Measurements from ENCODE around the gene NLGN4X.

DNA sequence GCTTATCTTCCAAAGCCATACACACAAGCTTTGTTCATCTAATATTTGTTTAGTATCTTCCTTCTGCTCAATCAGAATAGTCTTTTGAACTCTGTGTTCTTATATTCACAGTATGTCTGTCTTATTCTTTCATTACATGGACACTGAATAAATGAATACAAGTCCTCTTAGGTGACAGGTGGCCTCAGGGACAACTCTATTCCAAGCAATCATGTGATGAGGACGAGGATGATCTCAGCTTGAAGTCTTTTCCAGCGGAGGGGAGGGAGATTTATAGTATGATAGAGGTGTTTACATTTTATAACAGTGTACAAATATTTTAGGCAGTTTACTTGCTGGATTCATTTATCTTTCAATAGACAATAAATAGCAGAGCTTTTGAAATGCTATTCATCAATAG is 300.4 kb downstream of the NLGN4X start:
- TF ChIP-seq POLR2A (IDR thresholded peaks at IDR 0.05): no peak
- TF ChIP-seq, protein P1, sequence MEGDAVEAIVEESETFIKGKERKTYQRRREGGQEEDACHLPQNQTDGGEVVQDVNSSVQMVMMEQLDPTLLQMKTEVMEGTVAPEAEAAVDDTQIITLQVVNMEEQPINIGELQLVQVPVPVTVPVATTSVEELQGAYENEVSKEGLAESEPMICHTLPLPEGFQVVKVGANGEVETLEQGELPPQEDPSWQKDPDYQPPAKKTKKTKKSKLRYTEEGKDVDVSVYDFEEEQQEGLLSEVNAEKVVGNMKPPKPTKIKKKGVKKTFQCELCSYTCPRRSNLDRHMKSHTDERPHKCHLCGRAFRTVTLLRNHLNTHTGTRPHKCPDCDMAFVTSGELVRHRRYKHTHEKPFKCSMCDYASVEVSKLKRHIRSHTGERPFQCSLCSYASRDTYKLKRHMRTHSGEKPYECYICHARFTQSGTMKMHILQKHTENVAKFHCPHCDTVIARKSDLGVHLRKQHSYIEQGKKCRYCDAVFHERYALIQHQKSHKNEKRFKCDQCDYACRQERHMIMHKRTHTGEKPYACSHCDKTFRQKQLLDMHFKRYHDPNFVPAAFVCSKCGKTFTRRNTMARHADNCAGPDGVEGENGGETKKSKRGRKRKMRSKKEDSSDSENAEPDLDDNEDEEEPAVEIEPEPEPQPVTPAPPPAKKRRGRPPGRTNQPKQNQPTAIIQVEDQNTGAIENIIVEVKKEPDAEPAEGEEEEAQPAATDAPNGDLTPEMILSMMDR (IDR thresholded peaks at IDR 0.05): no peak
